NCI-H748 (cell line): ENCODE data around the gene PAN2.
"Not testable (repeated sequence)": the region's sequence is repeated elsewhere in the genome, so short reads cannot be mapped to it uniquely, and the experiment has no call there.

ENCODE experiments used
- DNase-seq: peaks from one replicate; lab custom pipeline; 2025; ENCODE audit not compliant: unreplicated experiment; lab: John Stamatoyannopoulos, UW

The PAN2 gene

GRCh38 chr12:56315249-56315621 lies 18.6 kb downstream of the PAN2 start:
- peak; percentile 47 for DNase-seq

- DNase-seq, result no peak
Observed at GRCh38 chr12:56311003-56311402, 22.8 kb downstream of the PAN2 start.

GRCh38 chr12:56308714-56309113 lies 25.1 kb downstream of the PAN2 start:
- DNase-seq, result no peak

GRCh38 chr12:56307221-56307965 lies 26.4 kb downstream of the PAN2 start:
- no peak for DNase-seq

GRCh38 chr12:56304872-56305590 lies 28.8 kb downstream of the PAN2 start:
- no peak for DNase-seq

- no peak for DNase-seq
Observed at GRCh38 chr12:56304276-56304675, 29.5 kb downstream of the PAN2 start.

- peak; percentile 77 for DNase-seq
Observed at GRCh38 chr12:56300644-56301464, 32.9 kb downstream of the PAN2 start.

- DNase-seq, result peak; percentile 99
Observed at GRCh38 chr12:56299853-56300643, 33.8 kb downstream of the PAN2 start, which contains the start of gene CS. Gene CS, minus strand, starts transcription at chr12:56300330. Its CDS starts 129 bp downstream, at chr12:56300201.

GRCh38 chr12:56299308-56299852 lies 34.4 kb downstream of the PAN2 start:
- DNase-seq, result peak; percentile 46

GRCh38 chr12:56298828-56299227 lies 35.0 kb downstream of the PAN2 start:
- DNase-seq, result no peak

GRCh38 chr12:56297400-56297799 lies 36.4 kb downstream of the PAN2 start:
- DNase-seq, result no peak

GRCh38 chr12:56296295-56296694 lies 37.5 kb downstream of the PAN2 start:
- DNase-seq, result no peak

GRCh38 chr12:56293795-56294194 lies 40.0 kb downstream of the PAN2 start:
- DNase-seq, result no peak

GRCh38 chr12:56288705-56289387 lies 45.0 kb downstream of the PAN2 start:
- no peak for DNase-seq

GRCh38 chr12:56286044-56286830 lies 47.6 kb downstream of the PAN2 start:
- DNase-seq, result no peak

- DNase-seq, result not testable (repeated sequence)
Observed at GRCh38 chr12:56284263-56284662, 49.5 kb downstream of the PAN2 start.

- no peak for DNase-seq
Observed at GRCh38 chr12:56282579-56282978, 51.2 kb downstream of the PAN2 start.

- no peak for DNase-seq
Observed at GRCh38 chr12:56282030-56282429, 51.8 kb downstream of the PAN2 start.

- no peak for DNase-seq
Observed at GRCh38 chr12:56280849-56281248, 53.0 kb downstream of the PAN2 start.
